DMS79 (cell line): Measurements from ENCODE around the gene CALD1.

Source experiments
- DNase-seq: peaks from one replicate; lab custom pipeline; 2025; lab: John Stamatoyannopoulos, UW

CALD1 gene

DNA sequence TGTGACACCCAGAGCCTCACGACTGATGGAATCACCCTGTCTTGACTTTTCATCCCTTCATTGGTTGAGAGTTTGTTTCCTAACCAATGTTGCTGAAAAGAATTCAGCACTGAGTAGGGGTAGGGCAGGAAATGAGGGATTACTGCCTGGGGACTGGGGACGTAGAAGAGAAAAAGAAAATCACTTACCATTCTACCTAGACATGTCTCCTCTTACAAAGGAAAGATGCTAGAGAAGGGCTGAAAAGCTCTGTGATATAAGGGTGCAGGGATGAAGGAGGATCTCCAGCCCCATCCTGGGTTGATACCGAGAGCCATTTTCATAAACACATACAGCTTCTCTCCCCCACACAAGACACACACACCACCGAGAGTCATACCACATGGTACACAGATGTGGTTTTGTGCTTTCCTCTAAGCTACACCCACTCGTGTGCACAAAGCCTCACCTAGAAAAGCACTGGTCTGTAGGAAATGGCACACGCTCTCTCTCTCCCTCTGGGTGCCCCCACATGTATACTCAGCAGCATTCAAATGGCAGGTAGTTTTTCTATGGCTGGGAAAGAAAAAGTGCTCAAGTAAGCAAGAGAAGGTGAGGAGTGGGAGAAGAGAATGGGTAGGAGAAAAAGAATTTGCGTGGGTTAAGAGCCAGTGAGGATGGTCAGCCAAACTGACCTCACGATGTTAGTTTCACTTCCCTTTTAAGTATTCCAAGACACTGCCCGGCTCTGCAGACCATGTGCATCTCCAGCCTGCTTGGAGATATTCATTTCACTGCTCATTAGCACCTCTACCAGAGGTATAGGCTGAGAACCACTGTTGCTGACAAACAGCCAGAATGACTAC lies 85.8 kb downstream of the CALD1 start:
- no peak for DNase-seq

DNA sequence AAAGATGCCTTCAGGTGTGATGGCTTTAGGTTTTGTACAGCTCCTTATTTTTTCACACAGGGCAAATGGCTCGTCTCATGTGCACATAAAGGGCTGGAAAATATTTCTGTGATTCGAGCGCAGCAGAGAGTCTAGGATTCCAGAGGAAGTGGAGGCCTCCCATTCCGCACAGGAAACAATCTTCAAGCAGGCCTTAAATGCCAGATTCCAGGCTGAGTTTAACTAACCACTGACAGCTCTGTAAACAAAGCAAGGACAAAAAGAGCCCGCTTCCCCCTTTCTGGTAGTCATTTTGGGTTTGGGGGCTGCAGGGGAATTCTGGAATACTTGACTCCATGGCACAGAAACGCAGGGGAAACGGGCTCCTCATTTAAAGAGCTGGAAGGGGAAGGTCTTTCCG lies 87.2 kb downstream of the CALD1 start:
- no peak for DNase-seq

DNA sequence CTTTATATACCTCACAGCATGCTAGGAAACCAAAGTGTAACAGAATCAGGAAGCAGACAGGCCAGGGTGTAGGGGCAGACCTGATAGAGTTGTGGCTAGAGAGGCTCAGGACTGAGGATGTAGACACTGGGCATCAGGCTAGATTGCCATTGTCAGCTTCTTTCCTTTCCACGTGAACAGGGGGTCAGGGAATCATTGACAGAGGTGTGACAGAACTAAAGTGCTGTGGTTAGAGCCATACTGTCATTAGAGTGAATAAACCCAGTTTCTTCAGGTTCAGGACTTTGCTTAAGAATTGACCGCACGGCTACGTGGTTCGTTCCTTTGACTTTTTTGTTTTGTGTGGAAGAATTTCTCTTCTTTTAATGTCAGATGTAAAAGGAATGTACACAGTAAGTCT lies 90.7 kb downstream of the CALD1 start:
- no peak for DNase-seq

DNA sequence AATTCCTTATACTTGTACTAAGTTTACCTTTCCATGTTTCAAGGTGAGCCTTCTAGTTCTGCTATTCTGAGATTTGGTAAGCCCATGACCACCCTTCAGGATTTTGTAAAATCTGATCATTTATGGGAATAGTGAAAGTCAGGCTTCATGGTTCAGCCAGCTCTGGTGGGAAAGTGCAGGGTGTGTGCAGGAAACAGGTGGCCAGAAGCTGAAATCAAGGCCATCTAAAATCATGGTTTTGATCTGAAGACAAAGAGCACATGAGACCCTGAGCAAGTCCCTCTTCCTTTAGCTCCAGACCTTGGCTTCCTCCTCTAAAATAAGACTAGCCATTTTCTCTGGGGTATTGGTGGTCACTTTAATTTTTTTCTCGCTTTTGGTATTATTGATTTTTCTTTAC lies 91.3 kb downstream of the CALD1 start:
- DNase-seq, result no peak

DNA sequence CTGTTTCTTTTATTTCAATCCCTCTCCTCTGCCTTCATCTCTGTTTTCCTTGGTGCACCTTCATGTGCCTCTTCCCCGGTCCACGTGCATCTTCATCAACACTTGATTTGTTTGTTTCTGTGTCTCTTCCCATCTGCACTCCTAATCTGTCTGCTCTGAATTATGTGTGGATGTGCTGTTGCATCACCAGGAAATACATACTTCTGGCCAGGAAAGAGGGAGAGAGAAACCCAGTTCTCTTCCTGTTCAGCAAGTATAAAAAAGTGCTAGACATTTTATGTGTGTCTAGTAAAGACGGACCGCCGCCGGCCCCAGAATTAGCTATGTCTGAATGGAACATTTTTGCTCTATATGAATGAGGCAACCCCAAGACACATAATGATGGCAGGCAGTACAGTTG lies 93.8 kb downstream of the CALD1 start:
- no peak for DNase-seq

DNA sequence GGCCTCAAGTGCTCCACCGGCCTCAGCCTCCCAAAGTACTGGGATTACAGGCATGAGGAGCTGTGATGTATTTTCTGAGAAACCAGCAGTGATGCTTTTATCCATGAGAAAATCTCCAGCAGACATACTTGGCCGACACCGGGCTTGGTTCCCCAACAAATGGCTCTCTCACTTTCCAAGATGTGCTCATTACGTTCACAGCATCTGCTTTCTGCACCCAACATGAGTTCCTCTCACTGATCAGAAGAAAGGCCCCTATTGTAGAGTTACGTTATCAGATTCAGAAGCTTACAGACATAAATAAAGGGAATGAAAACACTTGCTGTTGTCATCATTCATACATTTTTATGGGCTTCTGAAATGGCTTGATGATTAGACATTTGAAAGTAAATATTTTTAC lies 95.0 kb downstream of the CALD1 start:
- DNase-seq, result no peak

DNA sequence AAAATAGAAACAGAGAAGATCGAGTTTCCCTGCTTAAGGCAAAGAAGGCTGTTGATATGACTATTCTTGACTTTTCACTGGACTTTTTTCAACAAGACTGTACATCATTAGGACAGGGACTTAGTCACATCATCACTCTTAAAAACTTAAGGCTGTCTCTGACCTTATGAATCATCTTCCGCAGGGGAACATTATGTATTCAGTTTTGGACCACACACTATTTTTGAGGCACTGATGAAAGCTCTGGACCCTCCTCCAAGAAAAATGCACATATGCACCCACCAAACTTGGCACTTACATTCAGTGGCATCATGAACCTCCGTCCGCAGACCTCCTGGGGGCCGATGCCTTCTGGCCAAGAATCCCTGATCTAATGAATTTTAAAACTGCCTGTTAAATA lies 96.4 kb downstream of the CALD1 start:
- DNase-seq, result no peak

DNA sequence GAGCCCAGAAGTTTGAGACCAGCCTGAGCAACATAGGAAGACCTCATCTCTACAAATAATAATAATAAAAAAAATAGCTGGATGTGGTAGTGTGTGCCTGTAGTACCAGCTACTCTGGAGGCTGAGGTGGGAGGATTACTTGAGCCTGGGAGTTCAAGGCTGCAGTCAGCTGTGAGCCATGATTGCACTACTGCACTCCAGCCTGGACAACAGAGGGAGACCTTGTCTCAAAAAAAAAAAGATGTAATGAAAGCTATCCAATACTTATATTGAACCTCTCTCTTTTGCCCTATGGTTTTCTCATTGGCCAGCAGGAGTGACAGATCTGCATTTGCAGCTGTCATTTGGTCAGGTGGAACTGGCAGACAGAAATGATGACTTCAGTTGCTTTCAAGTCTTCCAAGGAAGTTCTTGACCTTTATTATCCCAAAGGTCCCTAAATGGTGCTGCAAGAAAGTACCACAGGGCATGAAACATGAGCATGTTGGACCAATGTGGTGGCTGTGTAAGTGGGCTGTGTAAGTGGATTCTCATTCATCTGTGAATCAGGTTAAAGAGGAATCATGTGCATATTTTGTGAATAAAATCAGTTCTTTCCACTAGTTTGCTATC lies 99.4 kb downstream of the CALD1 start:
- DNase-seq, result no peak

DNA sequence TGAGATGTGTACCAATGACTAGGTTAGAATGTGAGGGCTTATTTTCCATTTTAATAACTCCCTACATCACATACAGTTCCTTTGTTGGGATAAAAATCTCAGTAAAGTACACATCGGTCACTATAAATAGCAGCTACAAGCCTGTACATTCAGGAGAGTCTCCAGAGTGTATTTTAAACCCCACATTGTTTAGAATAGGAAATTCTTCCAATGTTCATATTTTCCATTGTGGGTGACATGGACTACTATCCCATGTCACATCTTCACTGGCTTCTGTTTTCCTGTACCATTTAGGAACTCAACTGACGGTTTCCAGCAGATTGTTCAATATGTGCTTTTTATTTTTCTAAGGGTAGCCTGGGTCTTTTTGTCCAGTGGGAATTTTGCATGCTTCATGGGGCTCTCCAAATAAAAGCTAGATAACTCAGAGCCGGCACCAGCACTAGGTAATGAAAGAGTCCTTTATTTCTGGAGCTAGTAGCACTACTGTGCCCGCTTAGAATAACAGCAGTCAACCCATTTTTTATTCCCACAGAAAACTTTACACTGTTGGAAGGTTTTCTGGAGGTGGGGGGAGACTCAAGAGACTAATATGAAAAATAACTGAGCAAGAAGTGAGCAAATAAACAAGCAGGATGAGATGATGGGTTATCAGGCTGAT lies 100.5 kb downstream of the CALD1 start:
- no peak for DNase-seq

DNA sequence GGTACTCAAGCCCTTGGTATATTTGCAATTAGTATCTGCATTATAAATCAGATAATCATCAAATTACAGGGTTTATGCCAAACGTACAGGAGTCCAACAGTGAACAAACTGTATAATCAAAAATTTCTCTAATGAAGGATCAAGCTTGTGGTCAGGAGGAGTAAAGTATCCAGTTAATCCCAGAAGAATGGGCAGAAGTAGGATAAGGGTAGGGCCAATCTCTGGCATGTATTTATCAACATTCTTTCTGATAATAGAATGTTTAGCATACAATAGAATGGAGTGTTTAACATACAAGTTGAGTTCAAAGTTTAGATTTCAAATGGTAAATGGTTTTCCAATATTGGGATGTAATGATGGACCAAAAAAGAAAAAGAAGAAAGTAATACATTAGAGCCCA lies 103.0 kb downstream of the CALD1 start:
- no peak for DNase-seq

DNA sequence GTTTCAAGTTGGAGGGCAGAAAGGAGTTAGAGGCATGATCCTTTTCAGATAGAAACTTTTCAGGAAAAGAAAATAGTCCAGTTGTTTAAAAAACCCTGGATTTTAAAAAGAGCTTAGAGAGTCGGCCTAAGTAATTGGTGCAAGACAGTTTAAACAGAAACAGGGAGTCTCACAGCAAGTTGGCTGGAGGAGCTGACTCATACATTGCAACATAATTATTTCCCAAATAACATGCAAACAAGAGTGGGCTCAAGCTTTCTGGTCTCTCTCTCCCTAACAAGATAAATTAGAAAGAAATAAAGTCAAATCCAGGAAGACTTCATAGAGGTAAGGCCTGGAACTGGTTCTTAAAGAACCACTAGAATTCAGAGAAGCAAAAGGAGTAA lies 106.5 kb downstream of the CALD1 start:
- no peak for DNase-seq

DNA sequence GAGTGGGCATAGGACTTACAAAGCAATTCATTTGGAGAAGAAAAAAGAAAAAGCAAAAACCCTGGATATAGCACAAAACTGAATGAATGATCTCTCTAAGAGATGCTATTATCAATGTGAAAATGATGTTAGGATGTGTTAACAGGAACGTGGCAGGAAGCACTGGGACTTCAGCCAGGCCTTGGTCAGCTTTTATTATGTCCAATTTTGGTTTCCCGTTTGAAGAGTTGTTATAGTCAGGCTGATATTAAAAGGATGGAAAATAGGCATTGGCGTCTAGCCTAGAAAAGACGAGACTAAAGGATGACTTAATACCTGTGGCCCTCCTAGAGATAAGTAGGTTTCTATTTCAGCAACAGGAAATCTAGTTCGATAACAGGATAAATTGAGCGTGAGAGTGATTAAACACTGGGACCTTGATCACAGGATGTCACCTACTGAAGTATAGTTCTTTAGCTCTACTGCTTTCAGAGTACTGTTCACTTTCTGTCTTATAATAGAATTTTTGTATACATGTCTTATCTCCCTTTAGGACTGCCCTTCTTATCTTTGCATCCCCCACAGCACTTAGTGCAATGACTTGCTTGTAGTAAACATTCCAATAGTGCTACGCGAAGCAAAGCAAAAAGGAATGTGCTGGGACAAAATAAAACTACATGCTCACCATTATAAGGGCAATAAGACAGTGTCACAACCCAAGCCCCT lies 107.1 kb downstream of the CALD1 start:
- DNase-seq, result no peak

DNA sequence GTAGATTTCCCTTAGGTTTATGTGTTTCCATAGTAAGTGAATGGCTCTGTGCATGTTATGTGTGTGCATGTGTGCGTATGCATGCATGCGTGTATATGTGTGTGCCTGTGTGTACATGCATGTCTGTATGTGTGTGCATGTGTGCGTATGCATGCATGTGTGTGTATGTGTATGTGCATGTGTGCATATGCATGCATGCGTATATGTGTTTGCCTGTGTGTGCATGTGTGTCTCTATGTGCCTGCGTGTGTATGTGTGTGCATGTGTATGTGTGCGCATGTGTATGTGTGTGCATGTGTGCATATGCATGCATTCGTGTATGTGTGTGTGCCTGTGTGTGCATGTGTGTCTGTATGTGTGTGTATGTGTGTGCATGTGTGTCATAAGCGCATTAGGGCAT lies 108.1 kb downstream of the CALD1 start:
- no peak for DNase-seq

DNA sequence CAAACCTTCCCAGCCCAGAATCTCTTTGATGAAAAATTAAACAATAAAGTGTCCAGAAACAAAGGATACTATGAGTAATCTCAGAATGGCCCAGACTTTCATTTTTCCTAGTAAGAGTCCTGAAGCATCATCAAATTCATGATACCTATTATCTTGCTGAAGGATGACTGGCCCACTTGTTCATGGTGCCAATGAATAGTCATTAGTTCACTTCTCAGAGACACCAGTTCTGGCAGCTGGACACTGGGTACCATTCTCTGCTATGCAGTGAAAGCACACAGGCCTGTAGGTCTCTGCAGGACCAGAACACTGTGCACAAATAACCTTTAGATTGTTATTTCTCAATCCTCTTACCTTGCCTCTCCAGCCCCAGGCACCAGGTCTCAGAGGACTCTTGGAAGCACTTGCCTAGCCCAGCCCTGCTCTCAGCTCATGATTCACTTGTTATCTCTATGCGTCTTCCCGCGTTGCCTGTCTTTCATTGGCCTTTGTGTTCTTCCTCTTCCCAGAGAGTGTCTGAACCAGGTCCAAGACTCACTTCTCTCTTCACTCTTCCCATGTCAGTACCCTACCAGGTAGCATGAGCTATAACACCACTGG lies 108.8 kb downstream of the CALD1 start:
- no peak for DNase-seq

DNA sequence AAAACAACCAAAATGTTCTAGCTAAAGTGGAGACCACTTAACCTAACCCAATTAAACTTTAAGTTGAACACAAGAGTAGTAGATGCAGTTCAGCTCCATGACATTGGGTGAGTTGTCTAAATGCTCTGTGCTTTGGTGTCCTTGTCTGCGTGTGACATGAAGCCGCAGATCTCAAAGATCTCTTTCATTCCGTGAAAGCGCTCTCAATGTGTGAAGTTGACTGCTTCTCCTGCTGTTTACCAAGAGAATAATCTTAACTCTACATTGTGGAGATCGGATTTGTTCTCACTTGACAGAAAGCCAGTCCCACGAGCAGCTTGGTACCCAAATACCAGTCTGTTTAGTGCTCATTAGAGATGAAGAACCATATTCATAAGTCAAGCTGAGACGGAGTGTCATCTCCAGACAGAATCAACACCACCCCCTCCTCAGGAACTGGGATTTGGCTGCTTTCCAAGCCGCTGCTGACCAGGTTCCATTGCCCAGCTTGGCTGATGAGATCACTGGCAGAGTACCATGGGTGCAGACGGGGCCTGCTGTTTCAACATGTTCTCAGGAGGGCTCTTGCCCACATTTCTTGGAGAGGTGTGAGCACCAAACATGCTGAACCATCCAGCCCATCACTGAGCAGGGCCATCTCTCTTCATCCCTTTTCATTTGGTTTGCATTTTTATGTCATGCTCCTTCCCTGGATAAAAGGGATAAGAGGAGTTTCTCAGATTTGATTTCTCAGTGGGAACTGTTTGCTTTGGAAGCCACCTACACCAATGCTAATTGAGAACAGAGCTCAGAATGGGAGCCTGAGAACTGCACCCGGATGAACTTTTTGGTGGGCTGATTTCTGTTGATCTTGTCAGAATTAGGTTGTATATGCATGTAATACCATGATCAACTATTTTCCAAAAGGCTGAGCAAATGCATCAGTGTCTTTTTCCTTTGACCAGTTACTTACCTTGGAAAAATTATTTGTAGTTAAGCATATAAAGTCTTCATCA lies 111.1 kb downstream of the CALD1 start:
- no peak for DNase-seq

DNA sequence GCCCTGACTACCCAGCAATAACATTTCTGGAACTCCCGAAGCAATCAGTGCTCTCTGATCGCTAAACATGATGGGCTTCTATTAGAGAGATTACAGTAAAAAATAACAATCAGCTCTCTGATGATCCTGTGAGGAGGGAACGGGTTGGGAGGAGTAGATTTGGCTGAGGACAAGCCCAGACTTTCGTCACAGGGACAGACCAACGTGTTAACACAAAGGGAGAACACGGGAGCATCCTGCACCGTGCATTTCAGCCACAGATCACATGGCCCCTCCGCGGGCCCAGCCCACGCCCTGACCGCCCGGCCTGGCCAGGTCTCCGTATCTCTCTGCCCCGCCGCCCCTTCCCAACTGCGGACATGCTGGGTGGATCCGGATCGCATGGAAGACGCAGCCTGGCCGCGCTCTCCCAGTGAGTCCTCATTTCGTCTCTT lies 111.8 kb downstream of the CALD1 start:
- DNase-seq, result no peak

DNA sequence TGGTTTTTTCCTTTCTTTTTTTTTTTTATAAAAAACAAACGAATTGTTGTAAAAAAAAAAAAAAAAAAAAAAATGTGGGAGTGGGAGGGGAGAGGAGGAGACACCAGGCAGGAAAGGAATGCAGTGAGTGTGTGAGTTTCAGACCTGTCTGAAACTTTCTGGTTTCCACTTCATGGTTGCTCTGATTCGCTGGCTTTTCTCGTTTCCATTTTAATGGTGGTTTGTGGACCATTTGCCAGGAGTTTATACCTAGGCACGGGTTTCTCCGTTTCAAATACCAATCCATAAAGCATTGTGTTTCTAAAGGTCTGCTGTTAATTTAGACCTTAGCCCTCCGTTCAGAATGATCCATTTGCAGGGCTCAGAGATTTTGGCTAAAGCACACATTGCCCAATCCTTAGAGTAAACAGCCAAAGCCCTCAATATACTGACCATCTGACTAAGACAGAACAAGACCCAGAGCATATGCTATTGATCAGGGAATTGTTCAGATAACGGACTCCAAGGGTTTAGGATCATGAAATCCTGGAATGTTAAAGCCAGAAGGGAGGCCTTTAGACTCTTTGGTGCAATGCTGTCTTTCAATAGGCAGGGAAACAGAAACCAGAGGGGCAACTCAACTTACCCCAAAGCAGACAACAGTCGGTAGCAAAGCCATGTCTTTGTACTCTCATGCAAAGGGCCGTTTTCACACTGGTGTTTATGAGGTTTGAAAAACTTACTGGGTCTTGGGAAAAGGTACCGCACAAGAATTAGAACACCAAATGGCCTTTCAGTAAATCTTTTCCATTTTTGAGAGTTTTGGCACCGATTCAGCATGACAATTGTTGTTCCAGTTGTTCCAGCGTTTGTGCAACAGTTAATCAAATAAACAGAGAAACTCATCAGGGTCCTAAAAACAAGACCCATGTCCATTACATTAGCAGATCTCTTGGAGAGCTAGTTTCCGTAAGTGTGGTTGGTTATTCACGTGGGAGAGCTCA lies 112.6 kb downstream of the CALD1 start:
- no peak for DNase-seq

DNA sequence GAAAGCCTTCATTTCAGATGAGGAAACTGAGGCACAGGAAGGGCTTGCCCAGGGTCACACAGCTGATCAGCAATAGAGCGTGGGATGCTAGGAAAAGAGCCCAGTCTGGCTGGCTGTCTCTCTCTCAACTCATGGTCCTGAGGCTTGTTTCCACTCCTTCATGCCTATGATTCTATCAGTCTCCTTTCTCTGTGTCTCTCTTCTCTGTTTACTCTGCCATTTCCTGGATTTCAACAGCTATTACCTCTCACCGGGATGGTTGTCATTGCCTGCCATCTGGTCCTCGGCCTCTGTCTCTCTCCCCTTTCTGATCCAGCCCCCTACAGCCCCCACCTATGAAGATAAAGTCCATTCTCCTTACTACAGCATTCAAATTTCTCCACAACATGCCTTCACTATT lies 113.5 kb downstream of the CALD1 start:
- no peak for DNase-seq

DNA sequence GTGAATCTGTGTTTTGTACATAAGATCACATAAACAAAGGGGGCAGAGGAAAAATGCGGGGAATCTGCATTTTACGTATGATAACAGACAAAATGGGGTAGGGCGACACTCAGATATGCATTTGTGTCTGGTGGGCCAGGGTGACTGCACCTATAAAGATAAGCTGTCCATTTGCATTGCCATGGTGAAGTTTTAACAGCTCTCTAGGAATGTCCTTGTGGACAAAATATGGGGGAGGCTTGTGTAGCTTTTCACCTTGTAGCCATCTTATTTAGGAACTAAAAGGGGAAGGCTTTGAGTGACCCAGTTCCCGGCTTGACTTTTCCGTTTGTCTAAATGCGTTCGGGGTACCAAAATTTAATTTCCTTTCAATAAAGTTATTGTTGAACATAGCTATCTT lies 114.5 kb downstream of the CALD1 start:
- DNase-seq, result no peak

DNA sequence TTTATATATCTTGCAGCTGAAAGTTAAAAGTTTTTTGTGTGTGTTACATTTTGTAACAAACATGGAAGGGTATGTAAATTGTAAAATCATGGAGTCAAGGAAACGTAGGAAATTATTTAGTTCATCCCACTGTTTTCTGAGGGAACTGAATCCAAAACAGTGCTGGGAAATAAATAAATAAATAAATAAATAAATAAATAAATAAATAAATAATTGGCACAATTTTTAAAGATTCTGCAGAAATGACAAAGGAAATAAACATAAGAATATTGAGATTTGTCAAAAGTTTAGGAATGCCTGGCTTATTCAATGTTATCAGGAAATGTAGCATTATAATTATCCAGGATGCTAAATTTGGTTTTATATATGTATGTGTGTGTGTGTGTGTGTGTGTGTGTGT lies 115.5 kb downstream of the CALD1 start:
- DNase-seq, result no peak
